HepG2 (cell line): ENCODE measurements around the gene TMPO. TPM values are rescaled to one million over a fixed set of nuclear protein-coding genes. Genes with fewer than 3 reads are reported as not detected.

Experiments
- ATAC-seq: fragments of 200-7000 bp; cut with Tn5 transposase; 3 replicates; pipeline ENCODE4 v1.9.1; 2020; ENCODE audit warnings: mild to moderate bottlenecking, moderate library complexity
- BruUV-seq: library from RNA; stranded (reverse); fragments of 400-500 nt; replicated peaks from 2 replicates; lab custom pipeline; 2021; lab: Mats Ljungman, UMichigan
- CTCF ChIA-PET: fragments of 300-600 bp; formaldehyde crosslinking; extraction: SDS; loops from one replicate; lab custom pipeline; 2021; ENCODE audit warnings: low total read pairs, inconsistent platforms, low intra/inter-chr PET ratio; lab: Yijun Ruan, JAX
- POLR2A ChIA-PET: fragments of 350-600 bp; sonication (Branson Sonifier 250); formaldehyde crosslinking; loops from one replicate; lab custom pipeline; 2020; ENCODE audit warnings: antibody characterized with exemption, inconsistent platforms; lab: Yijun Ruan, JAX
- DNase-seq: peaks from one replicate; pipeline ENCODE4 v3.0.0-alpha.2; 2015; ENCODE audit warnings: low spot score
- FAIRE-seq: peaks from 3 replicates; lab custom pipeline; 2011; peaks lifted over from hg19 to GRCh38; lab: Jason Lieb, UNC
- H2AFZ ChIP-seq: one replicate; pipeline ENCODE4 v1.6.1; 2011; ENCODE audit warnings: low read length, inconsistent platforms
- H3K27ac ChIP-seq: fragments of 300-600 bp; 3 replicates; pipeline ENCODE4 v1.8.0; 2011; ENCODE audit warnings: mixed run types, mild to moderate bottlenecking, mixed read lengths, low read length, inconsistent platforms; ENCODE audit not compliant: insufficient read depth; ENCODE audit errors: extremely low read length
- H3K27me3 ChIP-seq, 2 experiments: fragments of 200-600 bp in 1 of 2; 2 replicates in 1 of 2; 3 replicates in 1 of 2; pipeline versions ENCODE4 v1.6.0 to v1.8.0; 2011; ENCODE audit warnings: low read length in 2 of 2, mild to moderate bottlenecking in 2 of 2, moderate library complexity in 2 of 2, inconsistent platforms in 1 of 2; ENCODE audit not compliant: insufficient read depth in 2 of 2, control insufficient read depth in 1 of 2
- H3K36me3 ChIP-seq, 2 experiments: fragments of 200-600 bp in 1 of 2; replicated peaks in 1 of 2; 2 replicates in 1 of 2; 3 replicates in 1 of 2; pipeline versions ENCODE4 v1.5.1 to v1.8.0; 2011; ENCODE audit warnings: low read length in 2 of 2, inconsistent platforms in 1 of 2; ENCODE audit not compliant: insufficient read depth in 2 of 2, control insufficient read depth in 1 of 2
- H3K4me1 ChIP-seq: 2 replicates; pipeline ENCODE4 v1.5.1; 2012; ENCODE audit warnings: low read length, inconsistent platforms; ENCODE audit not compliant: insufficient read depth
- H3K4me2 ChIP-seq: 2 replicates; pipeline ENCODE4 v1.6.0; 2011; ENCODE audit warnings: low read depth, low read length, inconsistent platforms
- H3K4me3 ChIP-seq, 3 experiments: fragments of 200-600 bp in 1 of 3; sonication (generic), shearing (Covaris generic) in 1 of 3; replicated peaks in 1 of 3; 2 replicates each; pipeline ENCODE4 v1.5.1; 2011 to 2016; ENCODE audit warnings: low read length in 3 of 3, inconsistent platforms in 2 of 3, low read depth in 2 of 3, mild to moderate bottlenecking in 2 of 3, control low read depth in 1 of 3, mixed read lengths in 1 of 3; ENCODE audit not compliant: insufficient read depth in 1 of 3
- H3K79me2 ChIP-seq: one replicate; pipeline ENCODE4 v1.6.1; 2011; ENCODE audit warnings: low read length, inconsistent platforms; ENCODE audit not compliant: insufficient read depth
- H3K9ac ChIP-seq: 2 replicates; pipeline ENCODE4 v1.6.0; 2011; ENCODE audit warnings: mild to moderate bottlenecking, low read depth, low read length, inconsistent platforms; ENCODE audit not compliant: insufficient read depth
- H3K9me3 ChIP-seq: 2 replicates; pipeline ENCODE4 v1.5.1; 2012; ENCODE audit warnings: mild to moderate bottlenecking, low read length
- H4K20me1 ChIP-seq: 2 replicates; pipeline ENCODE4 v1.6.0; 2011; ENCODE audit warnings: inconsistent platforms, mild to moderate bottlenecking, low read length, moderate library complexity; ENCODE audit not compliant: insufficient read depth
- CEBPB ChIP-seq: IDR thresholded peaks from 2 replicates; pipeline ENCODE4 v1.6.1; 2011; ENCODE audit warnings: low read depth, low read length, improper control_type of control experiment, borderline replicate concordance
- PHF8 ChIP-seq: sonication (generic); formaldehyde crosslinking; IDR thresholded peaks from 2 replicates; pipeline ENCODE4 v1.5.0; 2020; ENCODE audit warnings: missing genetic modification reagents
- TARDBP ChIP-seq: sonication (generic); formaldehyde crosslinking; IDR thresholded peaks from 2 replicates; pipeline ENCODE4 v1.8.0; 2022; ENCODE audit warnings: mild to moderate bottlenecking, missing genetic modification reagents
- ZFP41 ChIP-seq: sonication (generic); formaldehyde crosslinking; IDR thresholded peaks from 2 replicates; pipeline ENCODE4 v1.4.0; 2020; ENCODE audit warnings: mild to moderate bottlenecking, missing genetic modification reagents, borderline replicate concordance
- ZNF337 ChIP-seq: sonication (generic); formaldehyde crosslinking; IDR thresholded peaks from 2 replicates; pipeline ENCODE4 v1.5.1; 2020; ENCODE audit warnings: missing genetic modification reagents, low read depth, mild to moderate bottlenecking, borderline replicate concordance
- ZNF777 ChIP-seq: sonication (generic); formaldehyde crosslinking; IDR thresholded peaks from 2 replicates; pipeline ENCODE4 v1.4.0; 2020; ENCODE audit warnings: missing genetic modification reagents
- ZNF878 ChIP-seq: sonication (generic); formaldehyde crosslinking; IDR thresholded peaks from 2 replicates; pipeline ENCODE4 v1.8.1; 2023; ENCODE audit warnings: mild to moderate bottlenecking, missing genetic modification reagents, moderate library complexity
- WGBS: methylation state at CpG from one replicate; pipeline ENCODE4 v1.1.6; 2017; ENCODE audit warnings: low lambda C conversion rate; 5-methylcytosine and 5-hydroxymethylcytosine counted together
- in situ Hi-C: cut with HindIII; loops from 2 replicates; pipeline ENCODE4 v1.10.0; 2017; ENCODE audit warnings: low pct_unique_long_range_greater_than_20kb; ENCODE audit not compliant: extremely low pct_ligation_motif_present
- intact Hi-C: fragments of 100-400 bp; cut with micrococcal nuclease; formaldehyde crosslinking; loops from one replicate; pipeline ENCODE4 v1.10.0; 2022; ENCODE audit not compliant: unreplicated experiment
- polyA plus RNA-seq, 8 experiments: library from polyadenylated mRNA; depleted of rRNA in 3 of 8; stranded (reverse) in 7 of 8; unstranded in 1 of 8; fragments of >200 nt; fragmentation: Illumina TruSeq in 4 of 8; extraction: Trizol in 4 of 8; gene quantifications; 2 replicates each; pipeline versions ENCODE4 v1.2.1 to v1.2.3, GENCODE V29; 2011 to 2016; ENCODE audit warnings: low read depth in 4 of 8, missing spikeins in 1 of 8, mixed read lengths in 1 of 8; ENCODE audit not compliant: insufficient read depth in 1 of 8
- total RNA-seq, 5 experiments: library from RNA; depleted of rRNA; stranded (reverse); fragments of >200 nt; fragmentation: Illumina TruSeq; extraction: Trizol; gene quantifications; 2 replicates each; pipeline ENCODE4 v1.2.3, GENCODE V29; 2016; ENCODE audit warnings: low read depth in 1 of 5
- TF ChIP-seq, protein P1 (sequence below): sonication (generic); formaldehyde crosslinking; IDR thresholded peaks from 2 replicates; pipeline ENCODE4 v1.5.0; 2020; ENCODE audit warnings: missing genetic modification reagents
- TF ChIP-seq, protein P2 (sequence below): IDR thresholded peaks from 2 replicates; pipeline ENCODE4 v1.4.0; 2020; ENCODE audit warnings: mild to moderate bottlenecking, missing genetic modification reagents

Gene TMPO
- total and polyA plus RNA-seq, 2 of the 13 experiments (the other 11 are each of a cell fraction or from before 2014, with no cell fraction given), result 24.2 to 167 TPM

DNA sequence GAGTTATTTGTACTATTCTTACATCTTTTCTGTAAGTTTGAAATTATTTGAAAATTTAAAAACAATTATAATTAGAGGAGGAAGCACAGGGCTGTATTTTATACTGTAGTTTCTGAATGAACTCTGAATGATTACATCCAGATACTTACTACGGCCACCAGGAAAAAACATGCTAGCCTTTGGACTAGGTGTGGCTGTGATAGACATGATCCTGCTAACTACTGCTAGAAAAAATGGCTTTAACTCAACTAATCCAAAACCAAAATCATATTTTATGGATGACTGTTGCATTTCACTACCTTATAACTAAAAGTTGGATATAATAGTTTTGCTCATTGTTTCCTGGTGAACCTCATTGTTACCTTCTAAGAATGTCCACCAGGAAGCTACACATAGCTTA is 63.0 kb downstream of the TMPO start:
- H3K4me3 ChIP-seq, result no peak overlapping the region; a peak in 1 of 6 replicates
- peak overlapping the region; percentile 55 for H3K4me2 ChIP-seq
- no peak overlapping the region for H3K9ac ChIP-seq
- ATAC-seq (peak; percentile 51; the same call in 2 of the 3 replicates), DNase-seq (no peak), FAIRE-seq (no peak)
- in situ Hi-C loops, result no loop called here
- H4K20me1 ChIP-seq, result no peaks in the 10 kb centered on the region
- H3K27me3 ChIP-seq, result no peaks in the 10 kb centered on the region
- BruUV-seq, result no TSS peak
- H3K27ac ChIP-seq, result no peak overlapping the region
- POLR2A ChIA-PET, result interaction anchor here (1.0 to 1.9 kb wide), 2 partner anchors 13 to 15 kb away, joined by 4 to 6 read pairs; partner anchors contain the start of gene SLC25A3
- peaks cover 38% of the 10 kb centered on the region for H3K4me1 ChIP-seq
- no peaks in the 10 kb centered on the region for H3K9me3 ChIP-seq
- intact Hi-C loops, result loop anchor here (1.0 kb wide), 1 partner anchor 13 kb away; no protein-coding TSS in a partner anchor
- no peaks in the 10 kb centered on the region for H3K36me3 ChIP-seq
- no peak overlapping the region for H2AFZ ChIP-seq
- H3K79me2 ChIP-seq, result no peaks in the 10 kb centered on the region
- CTCF ChIA-PET, result no interaction called here
- TF ChIP-seq ZNF337 (CRISPR knock-in tag), result no peak
- no peak for TF ChIP-seq PHF8 (CRISPR knock-in tag)
- no peak for TF ChIP-seq TARDBP (CRISPR knock-in tag)
- TF ChIP-seq, protein P1, sequence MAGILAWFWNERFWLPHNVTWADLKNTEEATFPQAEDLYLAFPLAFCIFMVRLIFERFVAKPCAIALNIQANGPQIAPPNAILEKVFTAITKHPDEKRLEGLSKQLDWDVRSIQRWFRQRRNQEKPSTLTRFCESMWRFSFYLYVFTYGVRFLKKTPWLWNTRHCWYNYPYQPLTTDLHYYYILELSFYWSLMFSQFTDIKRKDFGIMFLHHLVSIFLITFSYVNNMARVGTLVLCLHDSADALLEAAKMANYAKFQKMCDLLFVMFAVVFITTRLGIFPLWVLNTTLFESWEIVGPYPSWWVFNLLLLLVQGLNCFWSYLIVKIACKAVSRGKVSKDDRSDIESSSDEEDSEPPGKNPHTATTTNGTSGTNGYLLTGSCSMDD (CRISPR knock-in tag), result no peak
- TF ChIP-seq ZFP41, result no peak
- TF ChIP-seq, protein P2, sequence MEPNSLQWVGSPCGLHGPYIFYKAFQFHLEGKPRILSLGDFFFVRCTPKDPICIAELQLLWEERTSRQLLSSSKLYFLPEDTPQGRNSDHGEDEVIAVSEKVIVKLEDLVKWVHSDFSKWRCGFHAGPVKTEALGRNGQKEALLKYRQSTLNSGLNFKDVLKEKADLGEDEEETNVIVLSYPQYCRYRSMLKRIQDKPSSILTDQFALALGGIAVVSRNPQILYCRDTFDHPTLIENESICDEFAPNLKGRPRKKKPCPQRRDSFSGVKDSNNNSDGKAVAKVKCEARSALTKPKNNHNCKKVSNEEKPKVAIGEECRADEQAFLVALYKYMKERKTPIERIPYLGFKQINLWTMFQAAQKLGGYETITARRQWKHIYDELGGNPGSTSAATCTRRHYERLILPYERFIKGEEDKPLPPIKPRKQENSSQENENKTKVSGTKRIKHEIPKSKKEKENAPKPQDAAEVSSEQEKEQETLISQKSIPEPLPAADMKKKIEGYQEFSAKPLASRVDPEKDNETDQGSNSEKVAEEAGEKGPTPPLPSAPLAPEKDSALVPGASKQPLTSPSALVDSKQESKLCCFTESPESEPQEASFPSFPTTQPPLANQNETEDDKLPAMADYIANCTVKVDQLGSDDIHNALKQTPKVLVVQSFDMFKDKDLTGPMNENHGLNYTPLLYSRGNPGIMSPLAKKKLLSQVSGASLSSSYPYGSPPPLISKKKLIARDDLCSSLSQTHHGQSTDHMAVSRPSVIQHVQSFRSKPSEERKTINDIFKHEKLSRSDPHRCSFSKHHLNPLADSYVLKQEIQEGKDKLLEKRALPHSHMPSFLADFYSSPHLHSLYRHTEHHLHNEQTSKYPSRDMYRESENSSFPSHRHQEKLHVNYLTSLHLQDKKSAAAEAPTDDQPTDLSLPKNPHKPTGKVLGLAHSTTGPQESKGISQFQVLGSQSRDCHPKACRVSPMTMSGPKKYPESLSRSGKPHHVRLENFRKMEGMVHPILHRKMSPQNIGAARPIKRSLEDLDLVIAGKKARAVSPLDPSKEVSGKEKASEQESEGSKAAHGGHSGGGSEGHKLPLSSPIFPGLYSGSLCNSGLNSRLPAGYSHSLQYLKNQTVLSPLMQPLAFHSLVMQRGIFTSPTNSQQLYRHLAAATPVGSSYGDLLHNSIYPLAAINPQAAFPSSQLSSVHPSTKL (CRISPR knock-in tag), result no peak
- no peak for TF ChIP-seq CEBPB
- no peak for TF ChIP-seq ZNF777 (CRISPR knock-in tag)
- no peak for TF ChIP-seq ZNF878 (CRISPR knock-in tag)
- WGBS, result 4% methylated on average over 1 of the region's 1 CpG
